Measurements from ENCODE around the gene GLCE.
"Not testable (repeated sequence)": the region's sequence is repeated elsewhere in the genome, so short reads cannot be mapped to it uniquely, and the experiment has no call there.

The GLCE gene

GRCh38 chr15:69277316-69277715 lies 116.9 kb downstream of the GLCE start:
- no peak for DNase-seq

GRCh38 chr15:69279636-69280035 lies 119.2 kb downstream of the GLCE start:
- no peak for DNase-seq

- no peak for DNase-seq
Observed at GRCh38 chr15:69280783-69281182, 120.3 kb downstream of the GLCE start.

- DNase-seq = no peak
Observed at GRCh38 chr15:69282104-69282743, 121.8 kb downstream of the GLCE start.

GRCh38 chr15:69285834-69286233 lies 125.4 kb downstream of the GLCE start:
- DNase-seq = no peak

GRCh38 chr15:69288011-69288410 lies 127.6 kb downstream of the GLCE start:
- no peak for DNase-seq

GRCh38 chr15:69288531-69289341 lies 128.3 kb downstream of the GLCE start:
- no peak for DNase-seq

- no peak for DNase-seq
Observed at GRCh38 chr15:69289342-69290146, 129.1 kb downstream of the GLCE start.

- DNase-seq = no peak
Observed at GRCh38 chr15:69290346-69291164, 130.1 kb downstream of the GLCE start.

GRCh38 chr15:69291651-69292050 lies 131.2 kb downstream of the GLCE start:
- not testable (repeated sequence) for DNase-seq

GRCh38 chr15:69292826-69293420 lies 132.5 kb downstream of the GLCE start:
- DNase-seq = no peak

GRCh38 chr15:69293741-69294615 lies 133.5 kb downstream of the GLCE start:
- DNase-seq = no peak

GRCh38 chr15:69296606-69297005 lies 136.2 kb downstream of the GLCE start:
- no peak for DNase-seq

- DNase-seq = no peak
Observed at GRCh38 chr15:69297642-69298353, 137.4 kb downstream of the GLCE start.

- DNase-seq = no peak
Observed at GRCh38 chr15:69298354-69298696, 137.9 kb downstream of the GLCE start.

- DNase-seq = no peak
Observed at GRCh38 chr15:69298697-69299441, 138.4 kb downstream of the GLCE start, which contains the start of gene PAQR5. Gene PAQR5, plus strand, starts transcription at chr15:69298912. Its CDS starts 61,169 bp downstream, at chr15:69360081.

GRCh38 chr15:69299451-69299886 lies 139.0 kb downstream of the GLCE start:
- DNase-seq = no peak

- DNase-seq = no peak
Observed at GRCh38 chr15:69299943-69300588, 139.6 kb downstream of the GLCE start.

- DNase-seq = not testable (repeated sequence)
Observed at GRCh38 chr15:69301101-69301500, 140.7 kb downstream of the GLCE start.
